Astrocyte (in vitro differentiated cells and primary cell): ENCODE measurements around the gene GPR32. TPM values are rescaled to one million over a fixed set of nuclear protein-coding genes. Genes with fewer than 3 reads are reported as not detected.
"Not testable (repeated sequence)": the region's sequence is repeated elsewhere in the genome, so short reads cannot be mapped to it uniquely, and the experiment has no call there.

Experiments
- DNase-seq: peaks from one replicate; pipeline ENCODE4 v3.0.0-alpha.2; 2010; ENCODE audit warnings: low read depth
- FAIRE-seq: peaks from 2 replicates; lab custom pipeline; 2011; peaks lifted over from hg19 to GRCh38; lab: Jason Lieb, UNC
- H2AFZ ChIP-seq: 2 replicates; pipeline ENCODE4 v1.6.0; 2012; ENCODE audit warnings: low read depth, low read length, inconsistent platforms
- H3K27ac ChIP-seq: 2 replicates; pipeline ENCODE4 v1.5.1; 2011; ENCODE audit warnings: low read depth, low read length, inconsistent platforms
- H3K27me3 ChIP-seq: 2 replicates; pipeline ENCODE4 v1.6.0; 2011; ENCODE audit warnings: low read length, inconsistent platforms; ENCODE audit not compliant: insufficient read depth
- H3K36me3 ChIP-seq: 2 replicates; pipeline ENCODE4 v1.5.1; 2011; ENCODE audit warnings: low read length, inconsistent platforms; ENCODE audit not compliant: insufficient read depth
- H3K4me1 ChIP-seq: 2 replicates; pipeline ENCODE4 v1.5.1; 2011; ENCODE audit warnings: low read length, inconsistent platforms; ENCODE audit not compliant: insufficient read depth
- H3K4me2 ChIP-seq: 2 replicates; pipeline ENCODE4 v1.6.0; 2012; ENCODE audit warnings: low read length, inconsistent platforms
- H3K4me3 ChIP-seq: 2 replicates; pipeline ENCODE4 v1.5.1; 2011; ENCODE audit warnings: low read depth, mild to moderate bottlenecking, low read length, inconsistent platforms; ENCODE audit not compliant: insufficient read depth
- H3K79me2 ChIP-seq: 2 replicates; pipeline ENCODE4 v1.6.0; 2012; ENCODE audit warnings: mild to moderate bottlenecking, low read length, inconsistent platforms; ENCODE audit not compliant: insufficient read depth
- H3K9ac ChIP-seq: 2 replicates; pipeline ENCODE4 v1.6.0; 2012; ENCODE audit warnings: mild to moderate bottlenecking, low read length, inconsistent platforms
- H3K9me3 ChIP-seq: 2 replicates; pipeline ENCODE4 v1.5.1; 2012; ENCODE audit warnings: low read depth, mild to moderate bottlenecking, low read length, inconsistent platforms; ENCODE audit not compliant: insufficient read depth
- H4K20me1 ChIP-seq: 2 replicates; pipeline ENCODE4 v1.6.0; 2012; ENCODE audit warnings: low read length, inconsistent platforms; ENCODE audit not compliant: insufficient read depth
- H3K27ac Mint-ChIP-seq: one replicate; pipeline ENCODE4 v1.8.0; 2021; ENCODE audit warnings: mild to moderate bottlenecking, mixed read lengths; ENCODE audit not compliant: unreplicated experiment
- H3K27me3 Mint-ChIP-seq: one replicate; pipeline ENCODE4 v1.8.0; 2021; ENCODE audit warnings: low read depth, mixed read lengths; ENCODE audit not compliant: unreplicated experiment
- H3K36me3 Mint-ChIP-seq: one replicate; pipeline ENCODE4 v1.8.0; 2021; ENCODE audit warnings: low read depth, mixed read lengths; ENCODE audit not compliant: unreplicated experiment
- H3K4me1 Mint-ChIP-seq: one replicate; pipeline ENCODE4 v1.8.0; 2021; ENCODE audit warnings: low read depth, mixed read lengths; ENCODE audit not compliant: unreplicated experiment
- H3K4me3 Mint-ChIP-seq: one replicate; pipeline ENCODE4 v1.8.0; 2021; ENCODE audit warnings: mild to moderate bottlenecking, moderate library complexity, mixed read lengths; ENCODE audit not compliant: unreplicated experiment
- H3K9me3 Mint-ChIP-seq: one replicate; pipeline ENCODE4 v1.8.0; 2021; ENCODE audit warnings: mild to moderate bottlenecking, mixed read lengths; ENCODE audit not compliant: unreplicated experiment
- CTCF ChIP-seq: IDR thresholded peaks from 2 replicates; pipeline ENCODE4 v1.5.1; 2011; ENCODE audit warnings: low read depth, mild to moderate bottlenecking, inconsistent platforms, low read length, moderate library complexity; ENCODE audit not compliant: insufficient read depth
- EZH2 ChIP-seq: IDR thresholded peaks from 2 replicates; pipeline ENCODE4 v1.6.1; 2012; ENCODE audit warnings: mild to moderate bottlenecking, low read length, inconsistent platforms; ENCODE audit not compliant: insufficient read depth
- total RNA-seq: library from RNA; stranded (reverse); gene quantifications from 2 replicates; pipeline ENCODE4 v1.2.1, GENCODE V29; 2021

GPR32 gene
- total RNA-seq, 1 donor from 2014 or later = not detected

GRCh38 chr19:50808856-50809255 lies 38.6 kb downstream of the GPR32 start:
- no peaks in the 10 kb centered on the region for H3K4me1 Mint-ChIP-seq
- H3K4me3 ChIP-seq = no peak overlapping the region
- H2AFZ ChIP-seq = no peak overlapping the region
- no peak overlapping the region for H3K4me2 ChIP-seq
- peaks cover under 1% of the 10 kb centered on the region for H4K20me1 ChIP-seq
- no peaks in the 10 kb centered on the region for H3K9me3 ChIP-seq
- DNase-seq = no peak
- H3K79me2 ChIP-seq = peaks cover 6% of the 10 kb centered on the region
- H3K27ac ChIP-seq = no peak overlapping the region
- no peak overlapping the region for H3K4me3 Mint-ChIP-seq
- no peak for FAIRE-seq
- no peaks in the 10 kb centered on the region for H3K27me3 ChIP-seq
- peaks cover 15% of the 10 kb centered on the region for H3K27me3 Mint-ChIP-seq
- peaks cover 8% of the 10 kb centered on the region for H3K9me3 Mint-ChIP-seq
- H3K36me3 ChIP-seq = no peaks in the 10 kb centered on the region
- no peaks in the 10 kb centered on the region for H3K36me3 Mint-ChIP-seq
- H3K9ac ChIP-seq = no peak overlapping the region
- H3K27ac Mint-ChIP-seq = no peak overlapping the region
- TF ChIP-seq CTCF (no peak), EZH2 (no peak)
- peaks cover 4% of the 10 kb centered on the region for H3K4me1 ChIP-seq

GRCh38 chr19:50811622-50812238 lies 41.5 kb downstream of the GPR32 start:
- H3K36me3 ChIP-seq, DNase-seq, H3K27me3 ChIP-seq, H3K4me1 ChIP-seq, H3K4me1 Mint-ChIP-seq, H2AFZ ChIP-seq, H3K79me2 ChIP-seq, H3K4me3 ChIP-seq, FAIRE-seq, H3K36me3 Mint-ChIP-seq, H3K4me2 ChIP-seq, H4K20me1 ChIP-seq, H3K4me3 Mint-ChIP-seq, H3K9me3 ChIP-seq, H3K27ac ChIP-seq, H3K27ac Mint-ChIP-seq, H3K9ac ChIP-seq: not testable (repeated sequence)
- peaks cover 17% of the 10 kb centered on the region for H3K9me3 Mint-ChIP-seq
- peaks cover 36% of the 10 kb centered on the region for H3K27me3 Mint-ChIP-seq

GRCh38 chr19:50812474-50812873 lies 42.2 kb downstream of the GPR32 start:
- H3K9ac ChIP-seq = no peak overlapping the region
- no peak overlapping the region for H3K27ac Mint-ChIP-seq
- H3K4me3 ChIP-seq = no peak overlapping the region
- no peaks in the 10 kb centered on the region for H3K79me2 ChIP-seq
- H3K36me3 ChIP-seq = no peaks in the 10 kb centered on the region
- H2AFZ ChIP-seq = no peak overlapping the region
- FAIRE-seq = no peak
- H3K4me1 ChIP-seq = no peaks in the 10 kb centered on the region
- H3K4me3 Mint-ChIP-seq = no peak overlapping the region
- H3K9me3 ChIP-seq = no peaks in the 10 kb centered on the region
- no peak for DNase-seq
- peaks cover 19% of the 10 kb centered on the region for H3K9me3 Mint-ChIP-seq
- TF ChIP-seq CTCF (no peak), EZH2 (no peak)
- H3K27me3 Mint-ChIP-seq = peaks cover 41% of the 10 kb centered on the region
- no peaks in the 10 kb centered on the region for H3K36me3 Mint-ChIP-seq
- no peak overlapping the region for H3K27ac ChIP-seq
- no peaks in the 10 kb centered on the region for H4K20me1 ChIP-seq
- no peak overlapping the region for H3K4me2 ChIP-seq
- no peaks in the 10 kb centered on the region for H3K4me1 Mint-ChIP-seq
- no peaks in the 10 kb centered on the region for H3K27me3 ChIP-seq
